HG02885 (cell line): ENCODE measurements around the gene MT1F.
"Not testable (repeated sequence)": the region's sequence is repeated elsewhere in the genome, so short reads cannot be mapped to it uniquely, and the experiment has no call there.

Source experiments
- ATAC-seq: cut with Tn5 transposase; IDR thresholded peaks from one replicate; pipeline ENCODE4 v1.9.1; 2021; ENCODE audit warnings: mild to moderate bottlenecking; ENCODE audit not compliant: unreplicated experiment, poor library complexity

MT1F gene

DNA sequence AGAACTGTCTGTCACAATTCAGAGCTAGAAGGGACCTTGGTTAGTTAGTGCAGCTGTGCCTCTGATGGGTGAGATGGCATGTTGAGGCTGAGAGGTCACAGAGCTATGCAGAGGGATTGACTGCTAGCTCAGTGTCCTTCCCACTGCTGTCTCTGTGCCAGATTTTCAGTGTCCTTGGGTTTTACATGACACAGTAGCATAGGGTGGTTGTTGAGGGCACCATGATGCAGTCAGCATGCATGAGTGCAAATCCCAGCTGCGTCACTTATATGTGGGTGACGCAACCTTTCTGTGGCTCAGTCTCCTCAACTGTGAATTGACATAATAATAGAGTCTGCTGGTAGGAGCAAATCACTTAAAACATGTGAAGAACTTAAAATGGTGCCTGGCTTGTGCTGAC, 16.6 kb upstream of the MT1F start:
- no peak for ATAC-seq

DNA sequence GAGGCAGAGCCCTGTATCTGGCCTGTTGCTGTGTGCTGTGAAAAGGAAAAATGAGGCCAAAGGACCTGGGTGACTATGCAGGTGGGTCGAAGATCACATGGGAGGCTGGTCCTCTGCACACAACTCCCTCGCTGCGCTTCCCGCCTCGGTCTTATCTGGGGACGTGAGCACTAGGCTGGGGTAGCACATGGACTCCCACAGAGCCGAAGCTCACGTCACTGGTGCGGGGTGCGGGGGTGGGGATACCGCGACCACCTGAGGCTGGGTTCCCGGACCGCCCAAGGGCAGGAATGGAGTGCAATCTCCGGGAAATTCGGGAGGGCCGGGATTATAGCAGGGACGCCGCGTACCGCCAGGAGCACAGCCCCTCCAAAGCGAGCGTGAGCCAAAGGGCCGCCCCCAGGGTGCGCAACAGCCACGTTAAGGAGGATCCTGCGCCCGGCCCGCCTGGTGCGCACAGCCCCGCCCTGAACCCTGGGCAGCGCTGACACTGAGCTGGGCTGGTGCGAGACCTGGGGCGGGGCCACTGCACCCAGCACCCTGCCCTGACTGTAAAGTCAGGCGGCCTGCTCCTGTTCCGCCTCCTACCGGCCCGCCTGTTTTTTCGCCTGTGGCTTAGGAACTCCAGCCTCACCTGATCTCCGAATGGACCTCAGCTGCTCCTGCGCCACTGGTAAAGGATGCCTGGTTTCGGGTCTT, 14.5 kb upstream of the MT1F start:
- ATAC-seq: no peak

- ATAC-seq: no peak
Observed at GRCh38 chr16:56643833-56644232, 13.9 kb upstream of the MT1F start.

DNA sequence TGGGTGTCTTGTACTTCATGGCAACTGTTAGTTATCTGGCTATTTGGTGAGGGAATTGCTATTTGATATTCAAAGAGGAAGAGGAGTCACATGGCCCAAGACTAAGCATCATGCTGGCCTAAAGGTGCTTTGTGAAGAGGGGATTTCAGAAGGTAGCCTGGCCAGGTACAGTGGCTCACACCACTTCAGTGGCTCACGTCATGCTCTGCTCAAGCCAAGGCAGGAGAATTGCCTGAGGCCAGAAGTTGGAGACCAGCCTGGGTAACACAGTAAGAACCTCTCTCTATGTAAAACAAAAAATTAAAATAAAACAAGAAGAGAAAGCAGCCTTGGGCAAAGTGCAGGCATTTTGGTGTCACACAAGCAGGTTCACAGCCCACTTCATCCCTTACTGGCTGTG, 12.4 kb upstream of the MT1F start:
- no peak for ATAC-seq

GRCh38 chr16:56645838-56646237, 11.9 kb upstream of the MT1F start:
- no peak for ATAC-seq

- ATAC-seq: no peak
Observed at GRCh38 chr16:56647641-56648431, 9.9 kb upstream of the MT1F start.

- ATAC-seq: no peak
Observed at GRCh38 chr16:56649271-56649670, 8.5 kb upstream of the MT1F start.

DNA sequence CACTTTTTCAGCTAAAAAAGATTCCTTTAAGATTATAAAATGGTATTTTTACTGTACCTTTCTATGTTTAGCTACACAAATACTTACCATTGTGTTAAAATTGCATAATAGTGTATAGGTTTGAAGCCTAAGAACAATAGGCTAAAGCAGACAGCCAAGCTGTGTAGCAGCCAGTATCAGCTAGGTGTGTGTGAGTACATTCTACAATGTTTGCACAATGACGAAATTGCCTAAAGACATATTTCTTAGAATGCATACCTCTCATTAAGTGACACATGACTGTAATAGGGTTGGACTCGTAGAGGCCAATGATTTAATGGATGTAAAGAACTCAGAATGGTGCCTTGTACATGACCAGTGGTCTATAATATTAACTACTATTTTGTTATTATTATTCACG, 7.9 kb upstream of the MT1F start:
- no peak for ATAC-seq

GRCh38 chr16:56651586-56651985, 6.2 kb upstream of the MT1F start, which contains the start of gene MT1B:
MT1B (plus strand) TSS chr16:56651886; CDS start chr16:56651954, 68 bp downstream.
- ATAC-seq: no peak

- no peak for ATAC-seq
Observed at GRCh38 chr16:56652600-56652999, 5.2 kb upstream of the MT1F start.

GRCh38 chr16:56653218-56653617, 4.5 kb upstream of the MT1F start:
- no peak for ATAC-seq

DNA sequence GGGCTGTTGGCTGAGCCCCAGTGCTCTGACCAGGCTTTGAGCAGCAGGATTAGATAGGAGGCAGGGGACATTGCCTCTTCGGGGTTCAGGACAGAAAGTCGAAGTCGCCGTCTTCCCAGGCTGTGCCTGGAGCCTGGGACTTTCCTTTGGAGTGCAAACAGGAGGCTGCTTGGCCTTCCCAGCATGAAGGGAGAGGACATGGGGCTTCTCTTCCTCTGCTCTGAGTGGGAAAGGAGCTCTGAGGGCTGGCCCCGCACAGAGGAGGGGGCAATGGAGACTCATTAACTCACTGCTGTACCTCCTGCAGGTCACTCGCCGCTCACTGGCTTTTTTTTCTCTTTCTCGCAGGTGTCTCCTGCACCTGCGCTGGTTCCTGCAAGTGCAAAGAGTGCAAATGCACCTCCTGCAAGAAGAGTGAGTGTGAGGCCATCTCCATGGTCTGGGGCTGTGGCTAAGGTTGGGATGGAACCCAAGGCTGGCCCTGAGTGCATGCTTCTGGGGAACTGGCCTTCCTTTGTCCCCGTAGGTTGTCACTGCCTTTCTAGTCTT, 642 bp downstream of the MT1F start:
- no peak for ATAC-seq

GRCh38 chr16:56662357-56663354, 4.9 kb downstream of the MT1F start:
- ATAC-seq: no peak

DNA sequence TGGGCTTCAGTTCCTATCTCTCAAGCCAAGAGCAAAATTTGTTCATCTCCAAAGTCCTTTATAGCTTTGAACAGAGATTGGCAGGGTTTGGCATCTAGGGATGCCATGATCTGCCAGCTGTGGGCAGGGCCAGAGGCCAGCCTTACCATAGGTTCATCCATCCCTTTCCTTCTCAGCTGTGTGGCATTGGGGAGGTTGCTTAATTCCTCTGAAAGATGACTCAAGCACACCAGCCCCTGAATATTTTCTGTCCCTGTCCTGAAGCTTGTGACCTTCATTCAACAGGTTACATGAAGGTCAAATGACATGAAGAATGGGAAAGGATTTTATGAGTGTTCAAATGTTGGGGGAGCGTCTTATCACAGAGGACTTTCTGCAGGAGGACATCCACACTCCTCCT, 6.7 kb downstream of the MT1F start:
- no peak for ATAC-seq

DNA sequence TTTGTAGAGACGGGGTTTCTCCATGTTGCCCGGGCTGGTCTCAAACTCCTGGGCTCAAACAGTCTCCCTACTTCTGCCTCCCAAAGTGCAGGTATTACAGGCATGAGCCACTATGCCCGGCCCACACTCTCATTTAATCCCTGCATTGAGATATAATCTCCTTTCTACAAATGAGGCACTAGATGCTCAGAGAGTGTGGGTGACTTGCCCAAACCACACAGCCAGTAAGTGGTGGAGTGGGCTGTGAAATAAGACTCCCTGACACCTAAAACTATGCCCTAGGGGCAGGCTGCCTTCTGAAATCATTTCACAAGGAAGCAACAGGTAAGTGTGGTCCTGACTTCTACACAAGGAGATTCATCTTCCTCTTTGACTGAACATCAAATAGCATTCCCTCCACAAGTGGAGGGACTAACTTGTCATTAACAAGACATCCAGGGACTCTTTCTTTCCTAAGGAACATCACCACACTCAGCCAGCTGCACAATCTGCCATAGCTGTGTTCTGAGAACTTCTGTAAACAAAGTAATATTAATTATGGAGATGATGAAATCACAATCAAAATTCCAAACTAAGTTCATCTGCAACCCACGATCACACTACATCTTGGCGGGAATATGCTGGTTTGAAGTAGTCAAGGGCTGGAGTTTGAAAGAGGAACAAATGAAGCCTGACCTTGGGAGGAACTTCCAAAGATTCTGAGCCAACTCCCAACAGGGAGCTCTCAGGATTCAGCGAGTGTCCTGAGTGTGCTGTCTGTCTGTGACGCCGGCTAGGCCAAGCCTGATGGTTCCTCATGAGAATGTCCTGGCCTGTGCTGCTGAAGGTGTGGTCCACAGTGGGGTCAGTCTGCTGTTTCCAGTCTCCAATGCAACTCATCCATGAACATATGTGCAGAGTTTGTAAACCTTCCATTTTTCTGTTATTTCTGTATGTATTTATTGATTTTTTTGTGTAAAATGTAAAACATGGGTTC, 7.8 kb downstream of the MT1F start:
- not testable (repeated sequence) for ATAC-seq

- no peak for ATAC-seq
Observed at GRCh38 chr16:56667581-56668571, 10.1 kb downstream of the MT1F start, which contains the start of gene MT1G. MT1G (minus strand) TSS chr16:56668065; CDS start chr16:56667993, 72 bp downstream.

DNA sequence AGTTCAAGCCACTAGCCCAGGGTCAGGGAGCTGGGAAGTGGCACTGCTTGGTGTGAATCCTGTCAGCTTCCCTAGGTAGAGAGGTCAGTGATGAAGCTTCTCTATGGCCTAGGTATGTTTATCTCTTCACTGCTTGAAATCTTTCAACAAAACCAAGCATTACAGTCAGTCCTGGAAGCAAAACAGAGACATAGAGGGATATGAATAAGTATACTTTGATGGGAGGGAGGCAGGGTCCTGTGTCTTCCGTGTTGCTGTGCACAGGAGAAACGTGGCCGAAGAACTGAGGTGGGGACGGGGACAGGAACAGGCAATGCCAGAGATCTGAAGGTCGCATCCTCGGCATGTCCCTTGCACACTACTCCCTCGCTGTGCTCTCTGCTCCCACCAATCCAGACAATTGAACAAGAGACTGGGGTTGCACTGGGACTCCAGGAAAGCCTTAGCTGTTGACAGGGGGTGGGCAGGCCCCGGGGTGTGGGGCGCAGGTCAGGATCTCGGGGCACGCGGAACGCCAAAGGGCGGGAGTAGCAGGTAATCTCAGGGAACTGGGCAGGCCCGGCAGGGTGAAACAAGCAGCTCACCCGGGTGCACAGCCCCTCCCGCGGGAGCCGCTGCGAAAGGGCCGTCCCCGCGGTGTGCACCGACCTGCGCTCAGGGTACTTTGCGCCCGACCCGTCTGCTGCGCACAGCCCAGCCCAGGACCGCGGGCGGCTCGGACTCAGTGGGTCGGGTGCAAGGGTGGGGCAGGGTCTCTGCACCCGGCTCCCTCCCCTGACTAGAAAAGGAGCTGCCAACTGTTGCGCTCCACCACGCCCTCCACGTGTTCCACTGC, 11.5 kb downstream of the MT1F start, which contains the start of gene MT1H:
MT1H (plus strand) TSS at position 810 of the 835 bp plus-strand sequence. CDS start 71 bp downstream, outside the sequence.
- ATAC-seq: no peak
